IPS-NIHi11 (cell line): ENCODE data around the gene ACOX3.

Experiments
- DNase-seq: peaks from one replicate; pipeline ENCODE4 v3.0.0; 2012; ENCODE audit warnings: mixed read lengths, low spot score

ACOX3 gene

DNA sequence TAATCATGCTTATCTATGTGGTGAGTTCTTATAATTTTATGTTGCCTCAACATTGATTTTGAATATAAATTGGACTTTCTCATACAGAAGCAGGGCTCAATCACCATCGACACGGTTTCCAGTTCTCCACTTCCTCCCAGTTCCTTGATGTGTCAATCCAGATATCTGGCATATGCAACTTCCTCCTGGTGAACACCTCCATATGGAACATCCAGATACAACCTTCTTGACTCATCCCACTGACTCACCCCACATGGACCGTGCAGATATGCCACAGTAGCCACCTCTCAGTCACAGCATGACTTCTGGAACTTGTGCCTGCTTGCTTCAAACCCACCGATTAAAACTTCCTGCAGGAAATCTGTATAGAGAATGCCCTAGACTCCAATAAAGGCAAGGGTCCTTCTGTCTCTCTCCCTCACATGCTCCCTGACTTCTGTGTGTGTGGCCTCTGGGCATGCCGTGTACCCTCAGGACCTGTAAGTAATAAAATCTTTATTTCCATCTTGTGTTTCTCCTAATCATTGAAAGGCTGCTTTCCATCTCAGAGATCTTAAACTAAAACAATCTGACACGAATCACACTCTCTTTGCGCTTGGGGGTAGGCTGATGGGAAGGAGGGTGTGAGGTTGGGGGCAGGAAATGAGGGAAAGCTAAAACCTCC lies 104.0 kb downstream of the ACOX3 start:
- no peak for DNase-seq

DNA sequence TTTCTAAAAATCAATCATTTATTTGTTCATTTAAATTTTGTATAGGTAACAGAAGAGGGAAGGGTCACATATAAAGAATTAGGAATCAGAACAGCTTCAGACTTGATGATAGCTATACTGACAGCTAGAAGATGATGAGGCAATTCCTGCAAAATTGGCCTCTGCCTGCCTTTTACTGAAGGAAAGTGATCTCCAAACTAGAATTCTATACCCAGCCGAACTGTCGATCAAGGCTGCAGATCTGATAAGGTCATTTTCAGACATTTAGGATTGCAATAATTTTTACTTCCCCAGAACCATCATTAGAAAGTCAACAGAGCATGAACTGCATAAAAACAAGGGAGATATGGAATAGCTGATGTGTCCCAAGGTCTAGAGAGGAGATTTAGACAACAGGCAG lies 104.7 kb downstream of the ACOX3 start:
- no peak for DNase-seq

DNA sequence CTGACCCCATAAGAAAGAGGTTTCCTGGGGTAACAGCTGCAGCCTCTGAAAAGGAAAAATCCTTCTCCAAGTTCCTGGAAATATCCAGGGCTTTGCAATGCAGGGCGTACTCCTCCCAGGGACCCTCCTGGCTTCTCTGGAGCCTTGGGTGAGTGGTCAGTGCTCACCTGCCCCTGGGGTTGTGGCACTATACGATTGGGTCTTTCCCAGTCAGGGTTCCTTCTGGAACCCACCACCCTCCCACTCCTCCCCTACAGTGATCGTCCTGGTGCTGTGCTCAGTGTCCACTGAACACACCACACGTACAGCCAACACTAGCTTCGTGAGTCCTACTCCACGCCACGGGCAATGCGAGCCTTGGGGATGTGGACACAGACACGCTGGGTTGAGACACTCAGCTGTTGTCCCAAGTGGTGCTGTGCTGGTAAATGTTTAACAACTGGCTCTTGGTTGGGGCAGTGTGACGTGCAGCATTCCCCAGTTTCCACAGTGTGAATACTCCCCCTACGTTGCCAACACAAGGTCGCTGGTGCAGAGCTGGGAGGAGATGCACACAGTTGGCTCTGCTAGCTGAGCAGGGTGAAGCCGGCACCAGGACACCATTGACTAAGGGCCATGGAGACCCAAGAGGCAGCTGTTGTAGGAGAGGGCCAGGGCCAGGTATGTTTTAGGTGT lies 105.6 kb downstream of the ACOX3 start:
- DNase-seq: no peak

DNA sequence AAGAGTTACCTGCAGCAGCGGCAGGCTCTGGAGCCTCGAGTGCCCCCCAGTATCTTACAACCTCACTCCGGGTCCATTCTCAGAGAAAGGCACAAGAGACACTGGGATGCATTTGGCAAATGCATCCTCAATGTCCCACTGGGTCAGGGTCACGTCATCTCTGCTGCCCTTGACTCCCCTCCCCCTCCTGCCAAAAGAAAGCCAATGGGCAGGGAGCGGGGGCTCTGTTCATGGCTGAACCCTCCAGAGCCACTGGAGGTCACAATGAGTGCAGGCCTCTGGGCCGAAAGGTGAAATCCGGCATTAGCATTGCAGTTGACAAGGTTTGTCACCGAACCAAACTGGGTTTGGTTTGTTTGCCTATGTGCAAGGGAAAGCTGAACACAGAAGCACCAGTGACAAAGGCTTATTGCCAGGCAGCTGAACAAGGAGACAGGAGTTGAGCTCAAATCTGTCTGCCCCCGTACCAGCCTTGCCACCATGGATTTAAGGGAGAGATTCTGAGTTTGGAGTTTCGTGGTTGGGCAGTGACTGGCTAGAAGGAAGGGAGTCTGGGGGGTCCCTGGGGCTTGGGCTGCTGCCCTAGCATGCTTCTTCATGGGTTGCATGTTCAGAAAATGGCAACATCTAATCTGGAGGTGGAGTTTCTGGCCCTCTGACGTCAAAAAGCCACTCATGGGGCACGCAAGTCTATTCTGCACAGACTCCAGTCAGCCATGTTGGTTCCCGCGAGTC lies 106.6 kb downstream of the ACOX3 start:
- no peak for DNase-seq

DNA sequence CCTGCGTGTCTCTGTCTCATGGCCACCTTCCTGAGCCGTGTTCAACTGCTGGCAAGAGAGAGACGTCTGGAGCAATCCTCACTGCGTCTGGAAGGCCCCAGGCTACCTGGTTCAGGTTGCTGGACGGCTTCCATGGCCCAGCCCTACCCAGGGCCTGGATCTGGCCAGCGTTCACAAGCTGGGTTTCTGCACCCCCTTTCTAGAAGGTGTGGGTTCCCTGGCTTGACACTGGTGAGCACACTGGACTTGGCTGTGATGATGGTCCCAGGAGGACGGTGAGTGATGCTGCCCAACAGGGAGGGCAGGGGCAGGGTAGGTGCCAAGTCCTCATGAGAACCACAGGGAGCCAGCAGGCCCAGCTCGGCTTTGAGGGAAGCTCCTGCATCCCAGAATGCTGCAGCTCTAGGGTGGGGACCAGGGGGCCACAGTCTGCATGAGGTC lies 107.6 kb downstream of the ACOX3 start:
- DNase-seq: no peak

DNA sequence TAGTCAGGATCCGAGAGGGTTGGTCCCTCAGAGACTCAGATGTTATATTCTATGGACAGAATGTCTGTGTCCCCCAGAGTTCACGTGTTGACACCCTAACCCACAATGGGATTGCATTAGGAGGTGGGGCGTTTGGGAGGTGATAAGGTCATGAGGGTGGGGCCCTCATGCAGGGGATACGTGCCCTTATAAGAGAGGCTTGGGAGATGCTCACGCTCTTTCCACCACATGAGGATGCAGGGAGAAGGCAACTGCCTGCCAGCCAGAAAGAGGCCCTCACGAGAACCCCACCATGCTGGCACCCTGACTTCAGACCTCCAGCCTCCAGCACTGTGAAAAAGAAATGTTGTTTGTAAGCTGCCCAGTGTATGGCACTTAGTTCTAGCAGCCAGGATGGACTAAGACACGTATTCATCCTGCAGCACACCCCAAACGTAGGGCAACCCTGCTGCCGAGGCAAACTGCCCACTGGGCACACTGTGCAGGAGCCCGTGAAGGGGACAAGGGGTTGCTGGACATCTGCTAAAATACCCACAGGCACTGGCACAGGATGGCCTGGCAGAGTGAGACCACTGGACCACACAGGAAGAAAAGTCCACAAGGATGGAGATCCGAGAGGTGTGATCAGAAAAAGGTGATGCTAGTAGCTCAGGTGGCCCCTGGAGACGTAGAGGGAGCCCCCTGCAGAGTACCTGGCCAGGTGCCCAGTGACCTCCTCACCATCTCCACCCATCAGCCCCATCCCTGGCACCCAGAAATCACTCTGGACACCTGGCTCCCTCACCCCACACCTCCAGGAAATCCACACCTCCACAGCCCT lies 108.3 kb downstream of the ACOX3 start:
- no peak for DNase-seq

DNA sequence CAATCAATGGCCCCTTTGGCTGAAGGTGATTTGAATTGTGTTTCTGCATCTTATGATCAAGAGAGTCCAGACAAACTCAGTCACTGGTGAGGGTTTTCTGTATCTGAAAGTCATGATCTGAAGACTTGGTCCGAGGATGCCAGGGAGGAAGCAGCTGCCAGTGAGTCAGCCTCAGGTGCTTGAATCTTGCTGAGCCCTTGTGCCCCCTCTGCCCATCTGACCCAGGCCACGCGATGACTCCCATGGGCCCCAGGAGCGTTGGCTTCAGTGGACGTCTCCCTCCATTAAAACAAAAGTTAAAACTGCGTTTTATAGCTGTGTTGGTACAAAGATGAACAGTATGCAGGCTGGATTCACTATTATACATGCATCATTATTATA lies 109.0 kb downstream of the ACOX3 start:
- no peak for DNase-seq

DNA sequence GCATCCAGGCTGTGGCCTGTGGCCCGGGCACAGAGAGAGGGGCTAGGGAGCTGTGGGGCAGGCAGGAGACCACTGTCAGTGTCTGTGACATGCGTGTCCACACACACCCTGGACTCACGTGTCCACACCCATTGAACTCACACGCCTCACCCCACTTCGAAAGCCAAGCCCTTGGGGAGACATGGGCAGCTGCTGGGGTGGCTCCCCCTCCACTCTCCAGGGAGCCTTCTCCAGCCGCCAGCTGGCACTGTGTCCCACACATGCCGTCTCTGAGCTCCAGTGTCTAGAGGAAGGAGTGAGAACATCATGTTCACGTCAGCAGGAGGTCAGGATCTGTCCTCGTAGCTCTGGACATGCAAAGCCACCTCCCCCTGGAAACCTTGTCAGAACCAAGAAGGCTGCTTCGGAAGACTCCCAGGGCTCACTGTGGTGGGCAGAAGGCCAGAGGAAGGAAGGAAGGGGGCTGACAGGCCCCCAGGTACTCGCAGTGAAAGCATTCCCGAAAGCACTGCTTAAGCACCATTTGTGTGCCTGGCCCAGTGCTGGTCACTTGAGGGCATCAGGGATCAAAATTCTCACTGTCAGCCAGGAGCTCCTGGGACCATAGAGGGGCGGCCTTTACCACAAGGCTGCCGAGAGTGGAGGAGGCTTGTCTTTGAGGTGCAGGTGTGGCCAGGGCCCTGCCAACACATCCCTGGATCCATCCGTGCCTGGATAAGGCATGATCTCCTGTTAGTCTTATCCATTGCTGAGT lies 109.5 kb downstream of the ACOX3 start:
- DNase-seq: no peak

DNA sequence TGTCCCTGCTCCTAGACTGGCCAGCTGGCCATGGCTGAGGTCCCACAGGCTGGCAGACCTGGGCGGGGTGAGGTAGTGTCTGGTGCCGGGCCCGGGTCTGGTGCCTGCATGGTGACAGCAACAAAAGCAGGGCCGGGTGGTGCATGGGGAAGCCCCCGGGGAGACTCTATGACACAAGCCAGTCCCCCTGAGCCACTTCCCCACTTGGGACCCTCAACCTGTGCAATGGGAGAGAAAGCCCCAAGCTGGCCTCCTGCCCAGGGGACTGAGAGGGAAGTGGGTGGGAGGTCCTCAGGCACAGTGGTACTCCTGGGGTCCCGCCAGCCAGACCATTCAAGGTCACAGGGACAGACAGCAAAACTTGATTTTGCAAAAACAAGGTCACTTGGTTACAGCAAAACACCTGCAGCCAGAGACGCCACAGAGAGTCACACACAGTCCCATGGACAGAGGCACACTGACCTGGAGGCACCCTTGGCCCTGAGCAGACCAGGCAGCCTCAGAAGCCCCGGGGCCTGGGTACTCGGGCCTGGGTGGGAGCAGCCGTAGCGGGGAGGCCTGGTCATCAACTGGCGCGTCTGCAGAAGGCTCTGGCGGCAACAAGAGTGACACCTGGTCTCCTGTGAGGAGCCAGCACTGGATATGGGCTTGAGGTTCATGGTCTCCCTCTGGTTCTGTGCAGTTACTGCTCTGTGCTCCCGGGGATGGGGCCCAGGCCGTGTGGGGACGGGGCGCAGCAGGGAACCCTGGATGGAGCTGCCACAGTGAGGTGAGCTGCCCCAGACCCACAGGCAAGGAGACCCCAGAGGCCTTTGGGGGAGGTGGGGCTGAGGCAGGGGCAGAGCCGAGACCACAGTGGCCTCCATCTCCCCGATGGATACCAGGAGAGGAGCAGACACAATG lies 110.4 kb downstream of the ACOX3 start:
- no peak for DNase-seq

DNA sequence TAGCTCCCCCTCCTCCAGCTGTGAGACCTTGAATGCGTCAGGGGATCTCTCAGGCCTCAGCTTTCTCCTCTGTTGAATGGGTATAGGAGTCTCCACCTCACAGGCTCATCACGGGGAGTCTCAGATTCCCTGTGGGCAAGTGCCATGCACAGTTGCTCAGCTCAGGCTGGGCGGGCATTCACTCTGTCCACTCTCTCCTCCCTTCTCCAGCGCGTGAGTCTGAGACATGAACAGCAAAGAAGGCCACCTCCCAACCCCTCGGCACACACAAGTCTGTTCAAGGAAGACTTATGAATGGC lies 111.0 kb downstream of the ACOX3 start:
- DNase-seq: no peak

DNA sequence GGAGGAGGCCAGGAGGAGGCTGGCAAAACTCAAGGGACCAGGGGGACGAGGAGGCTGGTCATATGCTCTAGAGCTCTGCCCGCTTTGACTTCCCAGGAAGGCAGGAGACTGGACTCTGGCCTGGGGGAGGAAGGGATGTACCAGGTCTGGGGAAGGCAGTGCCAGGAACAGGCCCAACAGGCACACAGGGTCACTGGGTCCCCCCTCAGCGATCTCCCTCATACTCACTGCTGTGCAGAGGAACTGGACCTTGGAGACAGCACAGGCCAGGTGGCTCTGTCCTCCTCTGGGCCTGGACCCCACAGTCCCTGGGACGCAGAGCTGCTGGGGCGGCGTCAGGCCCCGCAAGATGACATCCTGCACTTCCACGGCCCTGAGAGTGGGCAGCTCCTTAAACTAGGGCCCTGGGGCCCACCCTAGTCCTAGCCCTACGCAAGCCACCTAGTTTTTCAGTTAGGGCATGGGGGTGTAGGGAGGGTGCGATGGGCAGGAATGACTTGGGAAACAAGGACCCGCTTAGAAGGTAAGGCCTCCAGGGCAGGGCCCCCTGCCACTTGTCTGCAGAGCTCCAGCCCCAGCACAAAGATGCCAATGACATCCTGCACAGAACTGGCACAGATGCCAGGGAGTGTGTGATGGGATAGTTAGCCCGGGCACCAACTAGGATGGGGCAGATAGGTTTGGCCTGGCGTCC lies 111.5 kb downstream of the ACOX3 start:
- DNase-seq: no peak

DNA sequence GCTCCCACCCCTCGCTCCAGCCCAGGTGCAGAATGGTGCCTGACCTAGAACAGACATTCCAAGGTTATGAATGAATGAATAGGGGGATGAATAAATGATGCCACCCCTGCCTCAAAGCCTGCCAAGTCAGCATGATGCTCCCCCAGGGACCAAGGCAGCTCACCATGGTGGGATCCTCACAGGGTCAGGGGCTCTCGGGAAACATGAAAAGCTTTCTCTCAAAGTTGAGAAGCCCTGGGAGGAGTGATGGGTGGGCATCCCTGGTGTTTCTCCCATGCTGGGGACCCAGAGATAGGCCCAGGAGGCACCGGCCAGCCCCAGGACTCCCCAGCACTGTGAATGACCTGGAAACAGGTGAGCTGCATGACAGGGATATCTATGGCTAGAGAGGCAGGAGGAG lies 112.1 kb downstream of the ACOX3 start:
- no peak for DNase-seq

DNA sequence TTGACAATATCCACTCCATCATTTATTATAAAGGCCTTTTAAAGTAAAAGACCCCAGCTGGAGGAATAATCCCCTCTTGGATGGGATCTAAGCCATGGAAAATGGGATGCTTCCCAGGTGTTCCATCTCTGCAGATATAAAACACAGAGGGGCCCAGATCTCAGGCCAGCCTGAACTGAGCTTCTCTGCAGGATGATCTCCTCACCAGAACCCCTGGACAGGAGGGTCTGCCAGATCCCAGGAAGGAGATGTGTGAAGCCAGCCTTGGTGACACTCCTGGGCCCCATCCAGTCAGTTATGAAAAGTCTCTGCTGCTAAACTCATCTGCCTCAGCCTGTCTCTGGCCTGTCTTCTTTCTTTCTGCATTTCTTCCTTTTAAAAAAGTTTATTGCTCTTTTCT lies 114.3 kb downstream of the ACOX3 start:
- no peak for DNase-seq

DNA sequence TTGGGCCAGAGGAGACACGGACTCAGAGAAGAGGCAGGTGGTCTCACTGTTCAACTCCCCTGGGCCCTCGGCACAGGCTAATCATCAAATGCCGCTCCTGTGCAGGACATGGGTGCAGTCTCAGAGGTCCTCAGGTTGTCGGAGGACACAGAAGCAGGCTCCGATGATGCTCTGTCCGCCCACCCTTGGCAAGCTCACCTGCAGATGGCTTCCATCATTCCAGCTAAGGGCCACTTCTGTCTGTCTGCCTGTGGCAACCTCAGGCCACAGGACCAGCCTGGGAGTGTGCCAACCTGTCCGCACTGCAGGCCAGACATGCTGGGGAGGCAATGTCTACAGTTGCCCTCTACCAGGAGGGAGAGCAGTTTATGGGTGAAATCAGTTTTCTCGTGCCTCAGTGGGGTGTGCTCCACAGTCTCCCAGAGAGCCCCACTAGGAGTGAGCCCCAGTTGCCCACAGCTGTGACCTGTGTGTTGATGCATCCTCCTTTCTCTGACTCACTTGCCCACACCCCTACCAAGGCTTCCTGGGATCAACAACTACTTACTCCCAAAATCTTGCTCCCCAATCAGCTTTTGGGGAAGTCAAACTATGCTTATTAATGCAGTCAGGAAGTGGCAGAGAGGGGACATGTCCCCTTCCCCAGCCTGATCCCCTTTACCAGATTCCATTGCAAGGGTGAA lies 115.1 kb downstream of the ACOX3 start:
- DNase-seq: no peak

DNA sequence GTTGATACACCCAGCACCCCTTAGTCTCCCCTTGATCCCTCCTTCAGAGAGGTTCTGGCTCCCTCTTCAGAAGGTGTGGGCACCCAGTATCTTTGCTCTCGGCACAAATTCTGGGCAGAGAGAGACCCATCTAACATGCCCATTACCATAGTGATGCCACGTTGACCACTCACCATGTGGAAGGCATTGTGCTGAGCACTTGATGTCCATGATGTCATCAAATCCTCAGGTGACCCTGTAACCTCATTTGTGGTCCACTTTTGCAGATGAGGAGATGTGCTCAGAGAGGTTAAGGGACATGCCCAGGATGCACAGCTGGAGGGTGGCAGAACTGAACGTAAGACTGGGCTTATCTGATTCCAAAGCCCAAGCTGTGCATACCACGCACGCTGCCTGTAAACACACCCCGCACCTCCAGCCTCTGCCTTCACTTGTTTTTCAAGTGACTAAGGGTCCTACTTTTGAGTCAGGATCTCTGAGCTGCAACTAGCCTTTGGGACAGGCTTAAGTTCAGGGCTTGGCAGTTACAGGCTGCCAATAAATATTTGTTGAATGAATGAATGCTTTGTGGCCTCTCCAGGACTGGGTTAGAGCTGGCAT lies 115.8 kb downstream of the ACOX3 start:
- DNase-seq: no peak

DNA sequence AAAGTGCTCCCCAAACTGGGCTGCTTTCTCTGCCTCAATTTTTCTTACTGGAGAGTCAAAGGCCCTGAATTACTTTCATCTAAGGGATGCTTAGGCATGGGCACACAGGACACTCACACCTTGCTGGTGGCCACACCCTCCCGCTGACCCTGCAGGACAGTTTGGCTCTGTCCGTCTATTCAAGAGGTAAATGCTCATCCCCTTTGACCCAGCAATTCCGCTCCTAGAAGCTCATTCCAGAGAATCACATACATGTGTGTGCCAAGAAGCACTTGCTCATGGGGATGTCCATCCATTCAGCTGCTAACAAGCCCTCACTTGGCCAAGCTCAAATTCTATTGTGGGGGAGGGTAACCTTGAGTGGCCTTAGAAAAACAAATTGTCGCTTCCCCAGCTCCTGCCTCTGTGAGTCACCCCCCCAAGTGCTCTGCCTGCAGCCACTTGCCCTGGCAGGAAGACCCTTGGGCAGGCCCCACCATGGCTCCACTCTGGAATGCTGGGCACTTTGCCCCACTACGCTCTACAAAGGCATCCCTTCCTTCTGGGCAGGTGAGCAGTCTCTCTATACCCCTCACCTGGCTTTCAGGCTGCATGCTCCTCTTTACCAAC lies 116.5 kb downstream of the ACOX3 start:
- no peak for DNase-seq

DNA sequence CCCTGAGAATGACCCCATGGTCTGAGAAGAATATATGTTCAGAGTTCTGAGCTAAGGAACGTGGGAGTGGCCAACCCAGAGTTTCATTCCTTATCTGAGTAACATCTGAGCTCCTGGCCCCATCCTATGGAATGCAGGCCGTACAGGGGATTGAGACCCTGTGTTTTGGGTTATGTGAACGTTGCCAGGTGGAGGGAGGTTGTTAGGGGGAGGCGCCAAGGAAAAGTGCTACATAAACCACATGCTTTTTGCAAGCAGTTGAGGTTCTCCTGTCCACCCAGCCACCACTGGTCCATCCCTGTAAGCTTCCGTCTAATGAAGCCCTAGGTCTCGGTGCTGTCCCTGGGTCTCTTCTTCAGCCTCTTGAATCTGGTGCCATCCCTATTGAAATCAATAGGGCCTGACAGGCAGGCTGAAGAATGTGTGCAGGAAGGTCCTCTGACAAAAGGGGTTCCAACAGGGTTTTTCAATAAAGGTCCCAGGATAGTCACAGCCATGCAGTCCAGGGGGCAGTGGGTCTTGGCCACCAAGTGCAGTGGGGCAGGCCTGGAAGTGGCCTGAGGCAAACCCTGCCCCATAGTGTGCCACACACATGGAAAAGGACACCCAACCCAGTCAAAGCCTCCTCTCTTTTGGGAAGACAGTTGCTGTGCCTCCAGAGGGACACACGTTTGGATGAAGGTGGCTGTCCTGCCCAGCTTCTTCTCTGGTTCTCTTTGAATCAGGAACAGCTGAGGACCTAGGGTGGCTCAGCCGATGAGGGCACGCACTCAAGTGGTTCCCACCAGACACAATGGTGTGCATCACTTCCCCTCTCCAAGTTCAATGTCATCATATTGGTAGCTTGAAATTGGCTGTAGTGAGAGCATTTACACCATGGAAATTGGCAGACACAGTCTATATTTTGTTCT lies 117.5 kb downstream of the ACOX3 start:
- no peak for DNase-seq

DNA sequence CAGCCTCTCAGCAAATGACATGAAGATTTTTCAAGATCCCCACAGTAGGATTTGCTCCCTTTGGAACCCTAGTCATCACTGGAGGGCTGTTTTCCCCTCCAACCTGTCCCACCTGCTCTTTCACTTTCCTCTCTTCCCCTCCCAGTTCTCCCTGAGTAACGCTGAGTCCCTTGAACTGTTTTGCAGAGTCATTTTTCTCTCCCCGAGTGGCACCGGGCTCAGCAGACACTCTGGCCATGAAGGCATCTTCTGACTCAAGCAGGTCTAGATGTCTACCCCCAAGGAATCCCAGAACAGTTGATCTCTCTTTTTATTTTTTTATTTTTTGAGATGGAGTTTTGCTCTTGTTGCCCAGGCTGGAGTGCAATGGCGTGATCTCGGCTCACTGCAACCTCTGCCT lies 118.8 kb downstream of the ACOX3 start:
- no peak for DNase-seq
